IPS-18a (cell line): ENCODE results near the gene MACF1.

Experiments used
- H3K27ac ChIP-seq: one replicate; pipeline ENCODE4 v1.5.1; 2013; ENCODE audit warnings: low read length
- H3K27me3 ChIP-seq: one replicate; pipeline ENCODE4 v1.6.1; 2013; ENCODE audit warnings: mild to moderate bottlenecking, low read length; ENCODE audit not compliant: control insufficient read depth, insufficient read depth
- H3K36me3 ChIP-seq: one replicate; pipeline ENCODE4 v1.6.1; 2013; ENCODE audit warnings: low read depth, low read length; ENCODE audit not compliant: control insufficient read depth
- H3K4me1 ChIP-seq: one replicate; pipeline ENCODE4 v1.6.1; 2013; ENCODE audit warnings: low read depth, low read length; ENCODE audit not compliant: control insufficient read depth
- H3K4me3 ChIP-seq: one replicate; pipeline ENCODE4 v1.5.1; 2013; ENCODE audit warnings: low read length
- H3K9ac ChIP-seq: one replicate; pipeline ENCODE4 v1.6.1; 2013; ENCODE audit warnings: mild to moderate bottlenecking, low read length, moderate library complexity
- H3K9me3 ChIP-seq: one replicate; pipeline ENCODE4 v1.6.1; 2013; ENCODE audit warnings: low read depth, low read length; ENCODE audit not compliant: control insufficient read depth

Gene MACF1

DNA sequence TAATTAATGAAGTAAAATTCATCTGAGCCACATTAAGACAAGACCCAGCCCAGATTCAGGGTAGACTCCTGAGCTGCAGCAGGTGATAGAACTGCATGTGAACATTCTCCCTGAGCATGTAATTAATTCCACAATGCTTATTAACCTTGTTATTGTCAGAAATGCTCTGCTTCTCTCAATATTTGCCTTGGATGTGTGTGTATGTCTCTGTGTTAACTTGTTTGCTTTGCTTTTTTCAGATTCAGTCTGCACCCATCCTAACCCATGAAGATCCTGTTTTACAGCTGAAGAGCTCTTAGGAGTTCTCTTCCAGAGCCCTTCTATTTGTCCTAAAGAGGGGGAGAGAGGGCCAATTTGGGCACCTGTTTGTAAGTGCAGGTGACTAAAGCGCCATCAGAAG, 143.8 kb downstream of the MACF1 start:
- peaks cover 67% of the 10 kb centered on the region for H3K36me3 ChIP-seq

DNA sequence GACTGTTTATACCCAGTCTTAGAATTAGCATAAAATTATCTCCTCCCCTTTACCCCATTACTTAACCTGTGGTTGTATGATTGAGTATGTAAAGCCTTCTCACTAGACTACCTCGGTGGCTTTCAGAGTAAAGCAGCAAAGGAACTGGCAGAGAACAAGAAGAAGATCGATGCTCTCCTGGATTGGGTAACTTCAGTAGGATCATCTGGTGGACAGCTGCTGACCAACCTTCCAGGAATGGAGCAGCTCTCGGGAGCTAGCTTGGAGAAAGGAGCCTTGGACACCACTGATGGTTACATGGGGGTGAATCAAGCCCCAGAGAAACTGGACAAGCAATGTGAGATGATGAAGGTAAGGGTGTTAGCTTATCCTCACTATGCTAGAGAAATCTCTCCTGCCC, 148.4 kb downstream of the MACF1 start:
- Histone ChIP-seq H3K27me3 (no peaks in the 10 kb centered on the region), H3K36me3 (peaks cover 89% of the 10 kb centered on the region), H3K4me1 (no peaks in the 10 kb centered on the region), H3K27ac (no peak overlapping the region), H3K4me3 (no peak overlapping the region), H3K9me3 (no peaks in the 10 kb centered on the region), H3K9ac (no peak overlapping the region)

More for the DNA sequence above, 143.8 kb downstream of the MACF1 start:
- H3K4me1 ChIP-seq: peaks cover 8% of the 10 kb centered on the region
- no peak overlapping the region for H3K4me3 ChIP-seq
- H3K27me3 ChIP-seq: no peaks in the 10 kb centered on the region
- H3K27ac ChIP-seq: no peak overlapping the region
- no peaks in the 10 kb centered on the region for H3K9me3 ChIP-seq
- no peak overlapping the region for H3K9ac ChIP-seq

DNA sequence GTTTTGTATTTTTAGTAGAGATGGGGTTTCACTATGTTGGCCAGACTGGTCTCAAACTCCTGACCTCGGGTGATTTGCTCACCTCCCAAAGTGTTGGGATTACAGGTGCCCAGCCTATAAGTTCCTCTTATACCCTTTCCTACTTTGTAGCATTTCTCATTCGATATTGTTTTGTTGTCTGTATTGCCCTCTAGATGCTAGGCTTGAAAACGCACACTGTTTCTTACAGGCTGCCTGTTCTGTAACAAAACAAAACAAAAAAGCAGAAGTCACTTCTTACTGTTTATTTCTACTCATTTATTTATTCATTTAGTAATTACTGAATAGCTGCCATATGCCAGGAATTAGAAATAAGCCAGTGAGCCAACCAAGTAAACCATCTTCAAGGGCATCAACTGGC, 150.1 kb downstream of the MACF1 start:
- H3K4me3 ChIP-seq: no peak overlapping the region
- H3K27me3 ChIP-seq: no peaks in the 10 kb centered on the region
- H3K4me1 ChIP-seq: no peaks in the 10 kb centered on the region
- no peak overlapping the region for H3K9ac ChIP-seq
- H3K9me3 ChIP-seq: no peaks in the 10 kb centered on the region
- no peak overlapping the region for H3K27ac ChIP-seq
- peaks cover 88% of the 10 kb centered on the region for H3K36me3 ChIP-seq

DNA sequence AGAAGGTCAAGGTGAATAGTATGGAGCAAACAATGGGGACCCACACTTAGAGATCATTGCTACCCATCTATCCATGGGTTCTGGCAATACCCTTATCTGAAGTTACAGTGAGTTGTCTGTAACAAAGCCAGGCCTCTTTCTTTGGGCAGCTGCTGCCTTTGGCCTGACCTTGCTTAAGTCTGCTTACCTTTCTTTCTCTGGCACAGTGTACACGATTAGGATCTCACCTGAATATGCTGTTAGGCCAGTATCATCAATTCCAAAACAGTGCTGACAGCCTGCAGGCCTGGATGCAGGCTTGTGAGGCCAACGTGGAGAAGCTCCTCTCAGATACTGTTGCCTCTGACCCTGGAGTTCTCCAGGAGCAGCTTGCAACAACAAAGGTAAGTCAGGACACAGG, 154.0 kb downstream of the MACF1 start:
- Histone ChIP-seq H3K27ac (no peak overlapping the region), H3K36me3 (peaks cover 83% of the 10 kb centered on the region), H3K9ac (no peak overlapping the region), H3K9me3 (no peaks in the 10 kb centered on the region), H3K4me3 (no peak overlapping the region), H3K27me3 (no peaks in the 10 kb centered on the region), H3K4me1 (no peaks in the 10 kb centered on the region)

DNA sequence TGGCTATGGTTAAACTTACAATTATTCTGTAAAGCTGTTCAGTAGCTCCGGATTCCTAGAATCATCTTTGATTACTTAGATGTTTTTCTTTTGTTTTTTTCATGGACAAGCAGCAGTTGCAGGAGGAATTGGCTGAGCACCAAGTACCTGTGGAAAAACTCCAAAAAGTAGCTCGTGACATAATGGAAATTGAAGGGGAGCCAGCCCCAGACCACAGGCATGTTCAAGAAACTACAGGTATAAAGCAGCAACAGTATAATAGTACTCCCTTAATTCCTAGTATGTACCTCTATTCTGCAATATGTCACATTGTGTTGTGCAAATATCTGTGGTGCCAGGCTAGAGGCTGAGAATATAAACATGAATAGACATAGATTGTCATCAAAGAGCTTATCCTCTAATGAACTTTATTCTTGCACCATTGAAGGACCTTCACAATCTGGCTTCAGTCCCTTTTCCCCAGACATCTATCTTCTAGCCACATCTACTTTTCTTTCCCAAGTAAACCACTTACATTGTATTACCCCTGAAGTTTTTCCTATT, 154.6 kb downstream of the MACF1 start:
- no peak overlapping the region for H3K27ac ChIP-seq
- H3K27me3 ChIP-seq: no peaks in the 10 kb centered on the region
- H3K9ac ChIP-seq: no peak overlapping the region
- peaks cover 81% of the 10 kb centered on the region for H3K36me3 ChIP-seq
- no peaks in the 10 kb centered on the region for H3K4me1 ChIP-seq
- H3K4me3 ChIP-seq: no peak overlapping the region
- no peaks in the 10 kb centered on the region for H3K9me3 ChIP-seq

DNA sequence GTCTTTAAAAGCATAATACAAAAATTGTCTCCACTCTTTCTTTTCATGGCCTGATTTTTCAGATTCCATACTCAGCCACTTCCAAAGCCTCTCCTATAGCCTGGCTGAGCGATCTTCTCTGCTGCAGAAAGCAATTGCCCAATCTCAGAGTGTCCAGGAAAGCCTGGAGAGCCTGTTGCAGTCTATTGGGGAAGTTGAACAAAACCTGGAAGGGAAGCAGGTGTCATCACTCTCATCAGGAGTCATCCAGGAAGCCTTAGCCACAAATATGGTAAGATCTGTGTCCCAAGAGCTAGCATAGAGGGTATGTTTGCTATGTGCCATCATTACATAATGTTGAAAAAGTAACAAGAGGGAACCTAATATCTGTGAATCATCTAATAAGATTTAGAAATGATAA, 156.2 kb downstream of the MACF1 start:
- H3K9me3 ChIP-seq: no peaks in the 10 kb centered on the region
- no peaks in the 10 kb centered on the region for H3K4me1 ChIP-seq
- H3K27ac ChIP-seq: no peak overlapping the region
- H3K9ac ChIP-seq: no peak overlapping the region
- H3K27me3 ChIP-seq: no peaks in the 10 kb centered on the region
- peaks cover 71% of the 10 kb centered on the region for H3K36me3 ChIP-seq
- H3K4me3 ChIP-seq: no peak overlapping the region

DNA sequence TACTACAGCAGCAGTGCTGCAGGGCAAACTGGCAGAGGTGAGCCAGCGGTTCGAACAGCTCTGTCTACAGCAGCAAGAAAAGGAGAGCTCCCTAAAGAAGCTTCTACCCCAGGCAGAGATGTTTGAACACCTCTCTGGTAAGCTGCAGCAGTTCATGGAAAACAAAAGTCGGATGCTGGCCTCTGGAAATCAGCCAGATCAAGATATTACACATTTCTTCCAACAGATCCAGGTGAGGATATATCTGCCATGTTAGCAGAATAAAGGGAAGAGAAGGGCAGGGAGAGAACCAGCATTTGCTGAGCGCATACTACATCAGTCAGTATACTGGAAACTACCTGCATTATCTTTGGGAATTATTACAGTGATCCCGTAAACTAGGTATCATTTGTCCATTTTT, 157.0 kb downstream of the MACF1 start:
- H3K9ac ChIP-seq: no peak overlapping the region
- no peaks in the 10 kb centered on the region for H3K9me3 ChIP-seq
- no peaks in the 10 kb centered on the region for H3K27me3 ChIP-seq
- H3K27ac ChIP-seq: no peak overlapping the region
- no peak overlapping the region for H3K4me3 ChIP-seq
- H3K4me1 ChIP-seq: no peaks in the 10 kb centered on the region
- H3K36me3 ChIP-seq: peaks cover 66% of the 10 kb centered on the region

DNA sequence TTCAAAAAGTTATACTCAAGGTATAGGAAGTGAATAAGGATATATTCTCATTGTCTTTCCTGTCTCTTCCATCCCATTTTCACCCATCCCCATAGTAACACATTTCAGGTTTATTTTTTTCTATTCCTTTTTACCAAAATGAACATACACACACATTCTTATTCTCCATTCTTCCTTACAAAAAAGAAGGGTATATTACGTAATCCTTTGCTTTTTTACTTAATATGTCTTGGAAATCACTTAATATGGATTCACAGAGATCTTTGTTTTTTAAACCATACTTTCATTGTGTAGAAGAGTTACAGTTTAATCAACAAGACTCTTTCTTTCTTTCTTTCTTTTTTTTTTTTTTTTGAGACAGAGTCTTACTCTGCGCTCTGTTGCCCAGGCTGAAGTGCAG, 158.8 kb downstream of the MACF1 start:
- Histone ChIP-seq H3K4me1 (no peaks in the 10 kb centered on the region), H3K27me3 (no peaks in the 10 kb centered on the region), H3K9me3 (no peaks in the 10 kb centered on the region), H3K36me3 (peaks cover 48% of the 10 kb centered on the region), H3K9ac (no peak overlapping the region), H3K27ac (no peak overlapping the region), H3K4me3 (no peak overlapping the region)

DNA sequence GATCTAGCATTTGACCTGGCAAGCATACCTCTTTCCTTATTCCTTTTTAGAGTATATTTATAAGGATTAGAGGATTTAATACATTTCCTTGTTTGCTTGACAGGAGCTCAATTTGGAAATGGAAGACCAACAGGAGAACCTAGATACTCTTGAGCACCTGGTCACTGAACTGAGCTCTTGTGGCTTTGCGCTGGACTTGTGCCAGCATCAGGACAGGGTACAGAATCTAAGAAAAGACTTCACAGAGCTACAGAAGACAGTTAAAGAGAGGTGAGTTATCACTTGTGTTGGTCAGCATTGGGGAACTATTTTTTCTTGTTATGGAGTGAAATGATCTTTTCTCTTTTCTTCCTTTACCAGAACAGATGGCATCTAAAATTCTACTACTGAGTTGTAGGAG, 163.6 kb downstream of the MACF1 start:
- no peak overlapping the region for H3K27ac ChIP-seq
- peaks cover 50% of the 10 kb centered on the region for H3K36me3 ChIP-seq
- no peak overlapping the region for H3K9ac ChIP-seq

DNA sequence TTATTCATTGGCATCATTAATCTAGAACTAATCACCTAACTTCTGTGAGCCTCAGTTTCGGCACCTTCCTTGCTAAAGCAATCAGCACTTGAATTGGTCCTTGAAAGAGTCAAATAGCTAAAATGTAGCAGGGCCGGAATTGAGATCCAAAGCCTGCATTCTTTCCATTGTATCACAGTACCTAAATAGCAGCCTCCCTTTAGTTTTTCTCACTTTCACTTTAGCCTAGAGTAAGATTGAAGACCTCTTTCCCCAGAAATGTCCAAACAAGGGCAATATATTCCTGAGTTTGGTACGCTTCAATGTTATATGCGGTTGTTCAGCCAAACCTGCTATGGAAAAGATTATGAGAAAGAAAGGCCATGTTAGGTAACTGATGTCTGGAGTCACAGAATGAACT, 165.1 kb downstream of the MACF1 start:
- no peak overlapping the region for H3K27ac ChIP-seq
- H3K4me3 ChIP-seq: no peak overlapping the region
- H3K36me3 ChIP-seq: peaks cover 44% of the 10 kb centered on the region
- H3K9ac ChIP-seq: no peak overlapping the region
- no peaks in the 10 kb centered on the region for H3K27me3 ChIP-seq
- no peaks in the 10 kb centered on the region for H3K9me3 ChIP-seq
- no peaks in the 10 kb centered on the region for H3K4me1 ChIP-seq

More for the DNA sequence above, 163.6 kb downstream of the MACF1 start:
- Histone ChIP-seq H3K4me1 (no peaks in the 10 kb centered on the region), H3K4me3 (no peak overlapping the region), H3K27me3 (no peaks in the 10 kb centered on the region), H3K9me3 (no peaks in the 10 kb centered on the region)

DNA sequence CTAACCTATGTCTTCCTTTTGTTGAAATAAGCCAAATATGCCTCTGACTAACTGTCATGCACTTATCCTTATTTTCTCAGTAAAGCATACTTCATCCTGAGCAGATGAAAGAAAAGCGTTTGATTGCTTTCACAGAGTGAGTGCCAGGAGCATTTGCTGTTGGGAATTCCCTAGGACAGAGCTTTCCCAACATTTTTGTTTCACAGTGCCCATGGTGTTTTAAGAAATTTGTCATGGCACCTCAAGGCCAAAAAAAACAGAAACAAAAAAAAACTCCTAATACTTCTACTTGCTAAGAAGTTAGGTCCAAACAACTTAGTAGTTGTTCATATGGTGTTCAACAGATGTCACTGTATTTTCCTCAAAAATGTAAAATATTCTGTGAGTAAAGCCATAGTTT, 166.1 kb downstream of the MACF1 start:
- Histone ChIP-seq H3K9me3 (no peaks in the 10 kb centered on the region), H3K27me3 (no peaks in the 10 kb centered on the region), H3K4me3 (no peak overlapping the region), H3K36me3 (peaks cover 48% of the 10 kb centered on the region), H3K9ac (no peak overlapping the region), H3K4me1 (no peaks in the 10 kb centered on the region), H3K27ac (no peak overlapping the region)

DNA sequence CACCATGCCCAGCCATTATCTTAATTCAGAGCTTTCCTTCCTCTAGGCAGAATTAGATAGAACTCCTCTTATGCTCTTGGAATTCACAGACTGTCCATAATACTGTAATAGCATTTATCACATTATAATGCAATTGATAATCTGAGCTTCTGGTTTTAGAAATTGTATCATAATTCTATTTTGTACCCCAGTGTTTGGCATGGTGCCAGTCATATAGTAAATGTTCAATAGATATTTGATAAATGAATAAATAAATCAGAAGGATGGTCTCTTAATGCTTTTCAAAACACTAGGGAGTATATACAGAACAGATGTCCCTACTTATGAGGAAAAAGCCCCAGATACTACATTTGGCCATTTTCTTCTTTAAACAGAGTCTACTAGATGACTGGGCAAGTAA, 167.6 kb downstream of the MACF1 start:
- peaks cover 51% of the 10 kb centered on the region for H3K36me3 ChIP-seq
- H3K4me1 ChIP-seq: no peaks in the 10 kb centered on the region
- no peaks in the 10 kb centered on the region for H3K27me3 ChIP-seq
- H3K9me3 ChIP-seq: no peaks in the 10 kb centered on the region
- H3K27ac ChIP-seq: no peak overlapping the region
- H3K4me3 ChIP-seq: no peak overlapping the region
- no peak overlapping the region for H3K9ac ChIP-seq
